H9 (cell line): ENCODE results near the gene NRCAM. TPM values are rescaled to one million over a fixed set of nuclear protein-coding genes. Genes with fewer than 3 reads are reported as not detected.

ENCODE experiments used
- DNase-seq: peaks from one replicate; pipeline ENCODE4 v3.0.0-alpha.2; 2017
- H2AFZ ChIP-seq: one replicate; pipeline ENCODE4 v1.6.1; 2013; ENCODE audit warnings: mild to moderate bottlenecking, low read length, control low read depth, moderate library complexity
- H2AK5ac ChIP-seq: 2 replicates; pipeline ENCODE4 v1.6.1; 2013; ENCODE audit warnings: low read length, control low read depth, mixed read lengths; ENCODE audit not compliant: insufficient read length
- H2BK120ac ChIP-seq: one replicate; pipeline ENCODE4 v1.6.1; 2013; ENCODE audit warnings: low read depth, mild to moderate bottlenecking, low read length, control low read depth, inconsistent platforms; ENCODE audit not compliant: poor library complexity, severe bottlenecking
- H2BK12ac ChIP-seq: 2 replicates; pipeline ENCODE4 v1.6.1; 2013; ENCODE audit warnings: low read length, control low read depth, mixed read lengths, low read depth; ENCODE audit not compliant: insufficient read length
- H2BK15ac ChIP-seq: 2 replicates; pipeline ENCODE4 v1.6.1; 2013; ENCODE audit warnings: low read depth, low read length, control low read depth
- H2BK20ac ChIP-seq: one replicate; pipeline ENCODE4 v1.6.1; 2013; ENCODE audit warnings: low read depth, mild to moderate bottlenecking, low read length, control low read depth, inconsistent platforms; ENCODE audit not compliant: poor library complexity, severe bottlenecking
- H2BK5ac ChIP-seq: 2 replicates; pipeline ENCODE4 v1.6.1; 2013; ENCODE audit warnings: low read length, control low read depth, mixed read lengths; ENCODE audit not compliant: insufficient read length
- H3K14ac ChIP-seq: 2 replicates; pipeline ENCODE4 v1.6.1; 2013; ENCODE audit warnings: low read length, control low read depth; ENCODE audit not compliant: insufficient read depth
- H3K18ac ChIP-seq: 2 replicates; pipeline ENCODE4 v1.6.1; 2013; ENCODE audit warnings: low read depth, mild to moderate bottlenecking, mixed read lengths, low read length, control low read depth; ENCODE audit not compliant: insufficient read length
- H3K23ac ChIP-seq: 2 replicates; pipeline ENCODE4 v1.6.1; 2013; ENCODE audit warnings: low read length, control low read depth, mixed read lengths, low read depth; ENCODE audit not compliant: insufficient read length
- H3K23me2 ChIP-seq: 2 replicates; pipeline ENCODE4 v1.6.1; 2013; ENCODE audit warnings: low read depth, mild to moderate bottlenecking, mixed read lengths, low read length, control low read depth; ENCODE audit not compliant: insufficient read length, poor library complexity, severe bottlenecking
- H3K27ac ChIP-seq: 2 replicates; pipeline ENCODE4 v1.5.1; 2013; ENCODE audit warnings: low read length, control low read depth, mixed read lengths, low read depth; ENCODE audit not compliant: insufficient read length
- H3K27me3 ChIP-seq: 2 replicates; pipeline ENCODE4 v1.6.1; 2013; ENCODE audit warnings: low read length, control low read depth, inconsistent platforms; ENCODE audit not compliant: insufficient read depth
- H3K4ac ChIP-seq: 2 replicates; pipeline ENCODE4 v1.6.1; 2013; ENCODE audit warnings: low read depth, mild to moderate bottlenecking, control low read depth, inconsistent platforms, low read length, moderate library complexity
- H3K4me1 ChIP-seq: 2 replicates; pipeline ENCODE4 v1.6.1; 2013; ENCODE audit warnings: low read length, control low read depth, inconsistent platforms; ENCODE audit not compliant: insufficient read depth
- H3K4me2 ChIP-seq: 2 replicates; pipeline ENCODE4 v1.6.1; 2013; ENCODE audit warnings: low read length, control low read depth, mixed read lengths; ENCODE audit not compliant: insufficient read length, insufficient read depth
- H3K56ac ChIP-seq: 2 replicates; pipeline ENCODE4 v1.6.1; 2013; ENCODE audit warnings: low read depth, mild to moderate bottlenecking, mixed read lengths, low read length, control low read depth; ENCODE audit not compliant: insufficient read length
- H3K79me1 ChIP-seq: 2 replicates; pipeline ENCODE4 v1.6.1; 2013; ENCODE audit warnings: low read depth, mild to moderate bottlenecking, moderate library complexity, low read length, control low read depth, inconsistent platforms; ENCODE audit not compliant: insufficient read depth, poor library complexity, severe bottlenecking
- H3K79me2 ChIP-seq: 2 replicates; pipeline ENCODE4 v1.6.1; 2013; ENCODE audit warnings: low read length, control low read depth, inconsistent platforms; ENCODE audit not compliant: insufficient read depth
- H3K9ac ChIP-seq: 2 replicates; pipeline ENCODE4 v1.6.1; 2013; ENCODE audit warnings: low read length, control low read depth, mixed read lengths; ENCODE audit not compliant: insufficient read length; ENCODE audit errors: extremely low read depth
- H3K9me3 ChIP-seq: one replicate; pipeline ENCODE4 v1.6.1; 2013; ENCODE audit warnings: low read depth, low read length, inconsistent platforms; ENCODE audit not compliant: control insufficient read depth
- H3T11ph ChIP-seq: one replicate; pipeline ENCODE4 v1.6.1; 2013; ENCODE audit warnings: mild to moderate bottlenecking, low read length, control low read depth, inconsistent platforms
- H4K20me1 ChIP-seq: one replicate; pipeline ENCODE4 v1.6.1; 2013; ENCODE audit not compliant: control insufficient read depth, insufficient read length, insufficient read depth
- H4K5ac ChIP-seq: 2 replicates; pipeline ENCODE4 v1.6.1; 2013; ENCODE audit warnings: low read depth, mild to moderate bottlenecking, mixed read lengths, low read length, control low read depth; ENCODE audit not compliant: insufficient read length
- H4K8ac ChIP-seq: replicated peaks from 2 replicates; pipeline ENCODE4 v1.6.1; 2013; ENCODE audit warnings: low read length, control low read depth, mixed read lengths, low read depth; ENCODE audit not compliant: insufficient read length
- H4K91ac ChIP-seq: 2 replicates; pipeline ENCODE4 v1.6.1; 2013; ENCODE audit warnings: low read depth, mild to moderate bottlenecking, moderate library complexity, mixed read lengths, low read length, control low read depth; ENCODE audit not compliant: insufficient read length
- H3K27ac Mint-ChIP-seq, 3 experiments: 2 replicates in 2 of 3; 3 replicates in 1 of 3; pipeline ENCODE4 v1.8.0; 2020 to 2021; ENCODE audit warnings: mixed read lengths in 3 of 3, mild to moderate bottlenecking in 1 of 3, moderate library complexity in 1 of 3
- H3K27me3 Mint-ChIP-seq: 2 replicates; pipeline ENCODE4 v1.8.0; 2021; ENCODE audit warnings: low read depth, mild to moderate bottlenecking, moderate library complexity, mixed read lengths
- H3K36me3 Mint-ChIP-seq, 3 experiments: 2 replicates in 2 of 3; 3 replicates in 1 of 3; pipeline ENCODE4 v1.8.0; 2020 to 2021; ENCODE audit warnings: low read depth in 3 of 3, mixed read lengths in 3 of 3; ENCODE audit not compliant: insufficient read depth in 1 of 3
- H3K4me1 Mint-ChIP-seq, 2 experiments: 2 replicates each; pipeline ENCODE4 v1.8.0; 2020; ENCODE audit warnings: mixed read lengths in 2 of 2
- H3K4me3 Mint-ChIP-seq, 2 experiments: 2 replicates in 1 of 2; 3 replicates in 1 of 2; pipeline ENCODE4 v1.8.0; 2020 to 2021; ENCODE audit warnings: mild to moderate bottlenecking in 2 of 2, mixed read lengths in 2 of 2, moderate library complexity in 1 of 2
- H3K9me3 Mint-ChIP-seq, 2 experiments: 2 replicates in 1 of 2; 3 replicates in 1 of 2; pipeline ENCODE4 v1.8.0; 2020; ENCODE audit warnings: mild to moderate bottlenecking in 2 of 2, mixed read lengths in 2 of 2, moderate library complexity in 1 of 2
- CTCF ChIP-seq: fragments of 200-600 bp; sonication (generic); conservative IDR thresholded peaks from 3 replicates; pipeline ENCODE4 v1.8.0; 2021; ENCODE audit warnings: antibody characterized with exemption, mild to moderate bottlenecking
- WGBS: extraction: QIAGEN DNeasy Blood & Tissue Kit; methylation state at CpG from one replicate; pipeline ENCODE4 v1.1.7; 2013; ENCODE audit warnings: missing lambda C conversion rate, low lambda C conversion rate, mixed read lengths; ENCODE audit not compliant: insufficient read length; ENCODE audit errors: extremely low coverage; 5-methylcytosine and 5-hydroxymethylcytosine counted together
- total RNA-seq: library from RNA; stranded (reverse); gene quantifications from 2 replicates; pipeline ENCODE4 v1.2.1, GENCODE V29; 2021

Gene NRCAM
- total RNA-seq, 1 experiment from 2014 or later: 2.3 TPM

- no peak overlapping the region for H2BK20ac ChIP-seq
- no peak overlapping the region for H2BK120ac ChIP-seq
- no peaks in the 10 kb centered on the region for H3K23me2 ChIP-seq
- no peak overlapping the region for H3K9ac ChIP-seq
- no peak overlapping the region for H4K8ac ChIP-seq
- no peaks in the 10 kb centered on the region for H3K27me3 Mint-ChIP-seq
- no CpG with 5 or more reads among the region's 1 CpG for WGBS
- H4K5ac ChIP-seq: no peak overlapping the region
- no peak overlapping the region for H2BK5ac ChIP-seq
- H3K4me3 Mint-ChIP-seq: no peak overlapping the region
- no peak overlapping the region for H3K14ac ChIP-seq
- H3K4me2 ChIP-seq: no peak overlapping the region
- H3K79me1 ChIP-seq: no peaks in the 10 kb centered on the region
- H2AK5ac ChIP-seq: no peak overlapping the region
- no peak for TF ChIP-seq CTCF
- no peak overlapping the region for H2AFZ ChIP-seq
- no peak for DNase-seq
- no peaks in the 10 kb centered on the region for H3K4me1 ChIP-seq
- no peak overlapping the region for H3K4ac ChIP-seq
- no peaks in the 10 kb centered on the region for H3K27me3 ChIP-seq
- no peak overlapping the region for H3K23ac ChIP-seq
- no peaks in the 10 kb centered on the region for H3K36me3 Mint-ChIP-seq
- H3K27ac ChIP-seq: no peak overlapping the region
- H3K27ac Mint-ChIP-seq: no peak overlapping the region; a peak in 1 of 7 replicates
- H3K9me3 ChIP-seq: no peaks in the 10 kb centered on the region
- no peaks in the 10 kb centered on the region for H3K9me3 Mint-ChIP-seq
- no peak overlapping the region for H4K91ac ChIP-seq
- no peak overlapping the region for H2BK12ac ChIP-seq
- no peaks in the 10 kb centered on the region for H4K20me1 ChIP-seq
- peaks cover 14 to 22% of the 10 kb centered on the region in 2 experiments for H3K4me1 Mint-ChIP-seq
- no peak overlapping the region for H3T11ph ChIP-seq
- H3K18ac ChIP-seq: no peak overlapping the region
- no peak overlapping the region for H2BK15ac ChIP-seq
- no peak overlapping the region for H3K56ac ChIP-seq
- no peaks in the 10 kb centered on the region for H3K79me2 ChIP-seq
Observed at GRCh38 chr7:108291152-108291508, 165.1 kb downstream of the NRCAM start.
